ENCODE measurements around the gene NEK3. TPM values are rescaled to one million over a fixed set of nuclear protein-coding genes. Genes with fewer than 3 reads are reported as not detected.
"Not testable (repeated sequence)": the region's sequence is repeated elsewhere in the genome, so short reads cannot be mapped to it uniquely, and the experiment has no call there.

The NEK3 gene
- total and polyA plus RNA-seq, 4 donors = 6.0 to 30.9 (median 19.9) TPM

GRCh38 chr13:52165411-52165810, 6.0 kb upstream of the NEK3 start:
- ATAC-seq (ENCODE audit: insufficient read depth, low FRiP score) (no peak), DNase-seq (peak in 1 of 3 donors; percentile 33)
- Histone ChIP-seq H3K9me3 (ENCODE audit: control insufficient read depth in 4 of 4, insufficient read depth in 3 of 4, low read length in 3 of 4) (no peaks in the 10 kb centered on the region), H3K9ac (ENCODE audit: insufficient read depth in 1 of 2, low read length in 2 of 2) (no peak overlapping the region), H3K27me3 (ENCODE audit: control insufficient read depth in 3 of 3, insufficient read depth in 3 of 3, low read length in 2 of 3) (no peaks in the 10 kb centered on the region), H3K27ac (ENCODE audit: low read depth in 1 of 2, low read length in 1 of 2) (no peak overlapping the region), H3K36me3 (ENCODE audit: control insufficient read depth in 4 of 4, insufficient read depth in 4 of 4, low read length in 4 of 4) (peaks cover 0 to 12% (median 5%) of the 10 kb centered on the region in 4 donors), H3K4me3 (no peak overlapping the region), H3K4me1 (ENCODE audit: control insufficient read depth in 5 of 5, insufficient read depth in 5 of 5, low read length in 5 of 5) (peaks cover 0 to 6% (median 0%) of the 10 kb centered on the region in 5 donors)
- 47 to 69% methylated on average over 2 of the region's 2 CpGs for WGBS, 2 donors
- no peak for TF ChIP-seq CTCF (IDR thresholded peaks at IDR 0.05; ENCODE audit: control extremely low read depth, extremely low read depth)

- DNase-seq = no peak
- no peaks in the 10 kb centered on the region for H3K27me3 ChIP-seq (ENCODE audit: control insufficient read depth in 3 of 3, insufficient read depth in 3 of 3, low read length in 2 of 3)
- no peak for TF ChIP-seq CTCF (IDR thresholded peaks at IDR 0.05; ENCODE audit: control extremely low read depth, extremely low read depth)
- peaks cover 0 to 6% (median under 1%) of the 10 kb centered on the region in 5 donors for H3K4me1 ChIP-seq (ENCODE audit: control insufficient read depth in 5 of 5, insufficient read depth in 5 of 5, low read length in 5 of 5)
- H3K9me3 ChIP-seq (ENCODE audit: control insufficient read depth in 4 of 4, insufficient read depth in 3 of 4, low read length in 3 of 4) = no peaks in the 10 kb centered on the region
- H3K36me3 ChIP-seq (ENCODE audit: control insufficient read depth in 4 of 4, insufficient read depth in 4 of 4, low read length in 4 of 4) = peaks cover 0 to 12% (median 5%) of the 10 kb centered on the region in 4 donors
- no peak overlapping the region for H3K4me3 ChIP-seq
- H3K9ac ChIP-seq (ENCODE audit: insufficient read depth in 1 of 2, low read length in 2 of 2) = no peak overlapping the region
- H3K27ac ChIP-seq (ENCODE audit: low read depth in 1 of 2, low read length in 1 of 2) = no peak overlapping the region
- ATAC-seq (ENCODE audit: insufficient read depth, low FRiP score) = no peak
These were observed 5.6 kb upstream of the NEK3 start for GRCh38 chr13:52164989-52165388.

GRCh38 chr13:52163878-52164277, 4.5 kb upstream of the NEK3 start:
- ATAC-seq (ENCODE audit: insufficient read depth, low FRiP score); H3K9me3 ChIP-seq (ENCODE audit: control insufficient read depth in 4 of 4, insufficient read depth in 3 of 4, low read length in 3 of 4); DNase-seq; H3K36me3 ChIP-seq (ENCODE audit: control insufficient read depth in 4 of 4, insufficient read depth in 4 of 4, low read length in 4 of 4); H3K27ac ChIP-seq (ENCODE audit: low read depth in 1 of 2, low read length in 1 of 2); H3K27me3 ChIP-seq (ENCODE audit: control insufficient read depth in 3 of 3, insufficient read depth in 3 of 3, low read length in 2 of 3); H3K4me3 ChIP-seq; H3K9ac ChIP-seq (ENCODE audit: insufficient read depth in 1 of 2, low read length in 2 of 2); H3K4me1 ChIP-seq (ENCODE audit: control insufficient read depth in 5 of 5, insufficient read depth in 5 of 5, low read length in 5 of 5): not testable (repeated sequence)
- WGBS, 2 donors = 83 to 87% methylated on average over 3 of the region's 3 CpGs

- no peak for TF ChIP-seq CTCF (IDR thresholded peaks at IDR 0.05; ENCODE audit: control extremely low read depth, extremely low read depth)
- peak overlapping the region in 1 of 2 donors; percentile 14 for H3K27ac ChIP-seq (ENCODE audit: low read depth in 1 of 2, low read length in 1 of 2)
- H3K36me3 ChIP-seq (ENCODE audit: control insufficient read depth in 4 of 4, insufficient read depth in 4 of 4, low read length in 4 of 4) = peaks cover 0 to 6% (median under 1%) of the 10 kb centered on the region in 4 donors
- WGBS, 2 donors = 52 to 69% methylated on average over 5 of the region's 5 CpGs
- no peak overlapping the region for H3K9ac ChIP-seq (ENCODE audit: insufficient read depth in 1 of 2, low read length in 2 of 2)
- peaks cover 6 to 11% (median 8%) of the 10 kb centered on the region in 5 donors for H3K4me1 ChIP-seq (ENCODE audit: control insufficient read depth in 5 of 5, insufficient read depth in 5 of 5, low read length in 5 of 5)
- no peaks in the 10 kb centered on the region for H3K27me3 ChIP-seq (ENCODE audit: control insufficient read depth in 3 of 3, insufficient read depth in 3 of 3, low read length in 2 of 3)
- no peak for DNase-seq
- no peaks in the 10 kb centered on the region for H3K9me3 ChIP-seq (ENCODE audit: control insufficient read depth in 4 of 4, insufficient read depth in 3 of 4, low read length in 3 of 4)
- ATAC-seq (ENCODE audit: insufficient read depth, low FRiP score) = no peak
- H3K4me3 ChIP-seq = no peak overlapping the region
These were observed 3.1 kb upstream of the NEK3 start for GRCh38 chr13:52162279-52163101.

All from lung (tissue), 12 donors.